GM06990 (cell line): ENCODE data around the gene TMEM255B.
"Not testable (repeated sequence)": the region's sequence is repeated elsewhere in the genome, so short reads cannot be mapped to it uniquely, and the experiment has no call there.

ENCODE experiments used
- DNase-seq: peaks from one replicate; pipeline ENCODE4 v3.0.0-alpha.2; 2011; ENCODE audit not compliant: insufficient read length; ENCODE audit errors: extremely low read depth
- H3K27me3 ChIP-seq: replicated peaks from 2 replicates; pipeline ENCODE4 v1.6.0; 2011; ENCODE audit warnings: low read length; ENCODE audit not compliant: control insufficient read depth, insufficient read depth
- H3K36me3 ChIP-seq: 2 replicates; pipeline ENCODE4 v1.5.1; 2011; ENCODE audit warnings: low read length; ENCODE audit not compliant: control insufficient read depth, insufficient read depth
- H3K4me3 ChIP-seq: replicated peaks from 2 replicates; pipeline ENCODE4 v1.5.1; 2011; ENCODE audit warnings: low read depth, mild to moderate bottlenecking, control low read depth, low read length
- TF ChIP-seq, protein P1 (sequence below): IDR thresholded peaks from 2 replicates; pipeline ENCODE4 v1.5.1; 2011; ENCODE audit warnings: low read length, control low read depth, mild to moderate bottlenecking, inconsistent platforms; ENCODE audit not compliant: insufficient read depth, poor library complexity, severe bottlenecking

Gene TMEM255B

DNA sequence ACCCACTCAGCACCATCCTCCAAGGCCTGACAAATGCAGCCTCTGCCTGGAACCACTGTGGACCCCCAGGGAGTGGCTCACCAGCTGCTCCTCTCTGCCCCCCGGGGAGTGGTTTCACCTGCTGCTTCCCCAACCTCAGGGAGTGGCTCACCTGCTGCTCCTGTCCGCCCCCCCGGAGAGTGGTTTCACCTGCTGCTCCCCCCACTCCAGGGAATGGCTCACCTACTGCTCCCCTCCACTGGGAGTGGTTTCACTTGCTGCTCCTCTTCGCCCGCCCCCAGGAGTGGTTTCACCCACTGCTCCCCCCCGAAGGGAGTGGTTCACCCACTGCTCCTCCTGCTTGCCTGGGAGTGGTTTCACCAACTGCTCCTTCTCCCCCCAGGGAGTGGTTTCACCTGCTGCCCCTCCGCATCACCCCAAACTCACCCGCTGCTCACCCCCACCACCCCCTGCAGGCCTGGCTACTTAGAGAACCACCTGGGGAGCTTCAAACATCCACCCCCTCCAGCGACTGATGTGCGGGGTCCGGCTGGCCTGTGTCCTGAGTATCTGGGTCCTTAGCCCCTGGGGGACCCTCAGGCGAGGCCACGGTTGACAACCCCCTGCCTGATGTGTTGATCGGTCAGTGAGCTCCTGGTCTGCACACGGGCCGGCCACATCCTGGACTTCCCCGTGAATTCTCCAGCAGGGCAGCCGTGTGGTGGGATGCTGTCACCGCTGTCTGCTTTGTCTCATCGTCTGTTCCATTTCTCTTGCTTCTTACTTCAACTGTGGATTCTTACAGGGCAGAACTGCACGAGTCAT, 14.6 kb upstream of the TMEM255B start:
- TF ChIP-seq, protein P1, sequence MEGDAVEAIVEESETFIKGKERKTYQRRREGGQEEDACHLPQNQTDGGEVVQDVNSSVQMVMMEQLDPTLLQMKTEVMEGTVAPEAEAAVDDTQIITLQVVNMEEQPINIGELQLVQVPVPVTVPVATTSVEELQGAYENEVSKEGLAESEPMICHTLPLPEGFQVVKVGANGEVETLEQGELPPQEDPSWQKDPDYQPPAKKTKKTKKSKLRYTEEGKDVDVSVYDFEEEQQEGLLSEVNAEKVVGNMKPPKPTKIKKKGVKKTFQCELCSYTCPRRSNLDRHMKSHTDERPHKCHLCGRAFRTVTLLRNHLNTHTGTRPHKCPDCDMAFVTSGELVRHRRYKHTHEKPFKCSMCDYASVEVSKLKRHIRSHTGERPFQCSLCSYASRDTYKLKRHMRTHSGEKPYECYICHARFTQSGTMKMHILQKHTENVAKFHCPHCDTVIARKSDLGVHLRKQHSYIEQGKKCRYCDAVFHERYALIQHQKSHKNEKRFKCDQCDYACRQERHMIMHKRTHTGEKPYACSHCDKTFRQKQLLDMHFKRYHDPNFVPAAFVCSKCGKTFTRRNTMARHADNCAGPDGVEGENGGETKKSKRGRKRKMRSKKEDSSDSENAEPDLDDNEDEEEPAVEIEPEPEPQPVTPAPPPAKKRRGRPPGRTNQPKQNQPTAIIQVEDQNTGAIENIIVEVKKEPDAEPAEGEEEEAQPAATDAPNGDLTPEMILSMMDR: no peak
- no peaks in the 10 kb centered on the region for H3K36me3 ChIP-seq
- DNase-seq: no peak
- no peaks in the 10 kb centered on the region; the same call in none of the 2 replicates for H3K27me3 ChIP-seq
- no peak overlapping the region for H3K4me3 ChIP-seq

DNA sequence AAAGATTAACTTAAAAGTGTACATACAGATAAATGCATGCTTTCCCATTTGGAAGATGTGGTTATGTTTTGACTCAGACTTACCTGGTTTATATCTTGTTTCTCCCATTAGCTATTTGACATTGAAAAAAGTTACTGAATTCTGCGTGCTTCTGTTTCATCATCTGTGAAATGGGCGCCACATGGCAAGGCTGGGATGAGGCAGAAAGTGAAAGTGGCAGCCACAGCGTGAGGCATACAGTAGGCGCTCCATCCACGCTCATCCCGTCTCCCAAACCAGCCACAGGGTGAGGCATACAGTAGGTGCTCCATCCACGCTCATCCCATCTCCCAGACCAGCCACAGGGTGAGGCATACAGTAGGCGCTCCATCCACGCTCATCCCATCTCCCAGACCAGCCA, 14.0 kb upstream of the TMEM255B start:
- no peaks in the 10 kb centered on the region; the same call in none of the 2 replicates for H3K27me3 ChIP-seq
- TF ChIP-seq, protein P1: no peak
- no peaks in the 10 kb centered on the region for H3K36me3 ChIP-seq
- no peak for DNase-seq
- no peak overlapping the region for H3K4me3 ChIP-seq

DNA sequence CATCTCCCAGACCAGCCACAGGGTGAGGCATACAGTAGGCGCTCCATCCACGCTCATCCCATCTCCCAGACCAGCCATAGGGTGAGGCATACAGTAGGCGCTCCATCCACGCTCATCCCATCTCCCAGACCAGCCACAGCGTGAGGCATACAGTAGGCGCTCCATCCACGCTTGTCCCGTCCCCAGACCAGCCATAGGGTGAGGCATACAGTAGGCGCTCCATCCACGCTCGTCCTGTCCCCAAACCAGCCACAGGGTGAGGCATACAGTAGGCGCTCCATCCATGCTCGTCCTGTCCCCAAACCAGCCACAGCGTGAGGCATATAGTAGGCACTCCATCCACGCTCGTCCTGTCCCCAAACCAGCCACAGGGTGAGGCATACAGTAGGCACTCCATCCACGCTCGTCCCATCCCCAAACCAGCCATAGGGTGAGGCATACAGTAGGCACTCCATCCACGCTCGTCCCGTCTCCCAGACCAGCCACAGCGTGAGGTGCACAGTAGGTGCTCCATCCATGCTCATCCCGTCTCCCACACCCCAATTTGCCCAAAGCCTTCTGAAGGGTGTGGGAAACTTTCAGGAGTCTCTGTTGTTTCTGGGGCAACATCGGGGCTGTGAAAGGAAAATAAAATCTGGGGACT, 13.4 kb upstream of the TMEM255B start:
- H3K36me3 ChIP-seq, DNase-seq, H3K27me3 ChIP-seq, H3K4me3 ChIP-seq: not testable (repeated sequence)

DNA sequence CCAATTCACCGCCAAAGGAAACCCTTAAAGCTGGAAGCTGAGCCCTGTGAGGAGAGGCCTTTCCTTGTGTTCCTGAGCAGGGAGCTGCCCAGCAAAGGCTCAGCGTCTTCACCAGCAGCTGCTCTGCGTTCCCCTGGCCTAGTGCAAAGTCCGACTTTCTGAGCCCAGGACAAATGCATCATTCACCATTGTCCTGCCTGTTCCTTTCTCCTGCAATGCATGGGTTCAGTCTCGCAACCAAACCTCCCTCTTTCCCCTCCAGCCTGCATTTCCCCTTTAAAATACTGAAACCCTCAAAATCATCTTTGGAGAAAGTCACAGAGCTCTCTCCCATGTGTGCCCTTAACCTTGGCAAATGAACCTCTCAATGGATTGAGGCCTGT, 12.9 kb upstream of the TMEM255B start:
- Histone ChIP-seq H3K4me3 (no peak overlapping the region), H3K36me3 (no peaks in the 10 kb centered on the region), H3K27me3 (no peaks in the 10 kb centered on the region; the same call in 1 of the 2 replicates)
- DNase-seq: no peak
- TF ChIP-seq, protein P1: no peak

DNA sequence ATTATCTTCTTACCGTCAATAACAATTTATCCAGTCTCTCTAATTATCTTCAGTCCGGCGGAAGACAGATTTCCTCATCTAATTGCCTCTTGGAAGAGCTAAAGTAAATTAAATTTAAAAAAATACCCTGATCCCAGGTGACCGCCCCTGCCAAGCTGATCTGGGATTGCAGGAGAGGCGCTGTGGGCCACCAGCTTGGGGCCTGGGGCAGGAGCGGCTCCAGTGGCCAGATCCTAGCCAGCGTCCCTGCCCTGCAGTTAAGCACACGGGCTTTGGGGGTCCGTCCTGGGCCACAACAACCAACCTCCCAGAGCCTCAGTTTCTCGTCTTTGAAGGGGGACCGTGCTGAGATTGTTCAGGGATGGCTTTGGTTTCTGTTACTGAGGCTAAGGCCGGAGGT, 12.4 kb upstream of the TMEM255B start:
- TF ChIP-seq, protein P1: no peak
- H3K4me3 ChIP-seq: no peak overlapping the region
- no peaks in the 10 kb centered on the region for H3K36me3 ChIP-seq
- H3K27me3 ChIP-seq: no peaks in the 10 kb centered on the region
- no peak for DNase-seq

DNA sequence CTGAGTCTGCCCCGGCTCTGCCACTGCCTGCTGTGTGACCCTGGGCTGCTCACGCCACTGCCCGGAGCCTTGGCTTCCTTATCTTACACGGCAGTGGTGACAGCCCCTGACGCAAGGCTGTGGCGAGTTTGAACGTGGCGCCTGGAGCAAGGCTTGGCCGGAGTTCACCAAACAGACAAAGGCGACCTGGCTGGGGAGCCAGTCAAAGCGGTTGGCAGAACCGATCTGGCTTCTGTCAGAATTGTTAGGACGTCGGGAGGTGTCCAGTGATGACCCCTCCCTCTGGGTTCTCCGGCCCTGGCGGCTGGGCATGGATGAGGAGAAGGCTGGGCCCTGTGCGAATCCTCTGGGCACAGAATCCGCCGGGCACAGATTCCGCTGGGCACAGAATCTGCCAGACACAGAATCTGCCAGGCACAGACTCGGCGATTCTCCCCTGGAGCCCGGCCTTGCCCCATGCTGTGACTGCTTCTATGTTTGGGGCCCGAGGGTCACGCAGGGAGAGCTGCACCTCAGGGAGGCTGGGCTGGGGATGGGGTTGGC, 11.7 kb upstream of the TMEM255B start:
- no peak for DNase-seq
- TF ChIP-seq, protein P1: no peak
- H3K4me3 ChIP-seq: no peak overlapping the region
- no peaks in the 10 kb centered on the region for H3K36me3 ChIP-seq
- no peaks in the 10 kb centered on the region for H3K27me3 ChIP-seq
